HG03064 (cell line): ENCODE results near the gene BEST4.
"Not testable (repeated sequence)": the region's sequence is repeated elsewhere in the genome, so short reads cannot be mapped to it uniquely, and the experiment has no call there.

Experiments used
- ATAC-seq: cut with Tn5 transposase; IDR thresholded peaks from one replicate; pipeline ENCODE4 v1.9.1; 2021; ENCODE audit warnings: low read depth; ENCODE audit not compliant: unreplicated experiment

Gene BEST4

DNA sequence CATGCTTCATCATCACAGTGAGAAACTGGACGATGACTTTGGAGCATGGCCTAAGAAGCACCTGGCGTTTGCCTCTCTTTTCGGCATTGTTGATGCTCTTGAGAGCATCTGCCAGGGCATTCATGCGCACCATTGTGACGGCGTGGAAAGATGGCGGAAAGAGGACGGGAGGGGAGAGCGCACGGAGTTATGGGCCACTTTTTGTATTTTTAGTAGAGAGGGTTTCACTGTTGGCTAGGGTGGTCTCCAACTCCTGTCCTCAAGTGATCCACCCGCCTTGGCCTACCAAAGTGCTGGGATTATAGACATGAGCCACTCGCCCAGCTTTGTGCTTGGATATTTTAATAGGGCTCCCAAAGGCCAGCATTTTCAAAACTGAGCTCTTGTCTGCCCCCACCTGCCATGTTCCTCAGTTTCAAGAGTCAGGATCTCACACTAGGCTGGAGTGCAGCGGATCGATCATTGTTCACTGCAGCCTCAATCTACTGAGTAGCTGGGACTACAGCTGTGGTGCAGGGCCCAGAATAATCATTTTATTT lies 7.3 kb downstream of the BEST4 start:
- ATAC-seq: no peak

GRCh38 chr1:44778705-44779576 lies 9.0 kb downstream of the BEST4 start:
- no peak for ATAC-seq

GRCh38 chr1:44777969-44778635 lies 9.9 kb downstream of the BEST4 start:
- ATAC-seq: no peak

- no peak for ATAC-seq
Observed at GRCh38 chr1:44777547-44777946, 10.4 kb downstream of the BEST4 start.

DNA sequence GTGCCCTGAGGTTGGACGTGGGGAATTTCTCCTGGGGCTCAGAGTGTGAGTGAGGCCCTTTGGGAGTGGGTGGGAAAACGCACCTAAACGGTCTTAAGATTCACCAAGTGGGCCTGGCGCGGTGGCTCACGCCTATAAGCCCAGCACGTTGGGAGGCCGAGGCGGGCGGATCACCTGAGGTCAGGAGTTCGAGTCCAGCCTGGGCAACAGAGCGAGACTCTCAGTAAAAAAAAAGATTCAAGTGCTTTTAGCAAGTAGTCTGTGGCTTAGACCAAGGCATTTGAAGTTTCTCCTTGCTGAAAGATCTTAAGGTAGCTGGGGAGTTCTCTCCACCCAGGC lies 11.3 kb downstream of the BEST4 start:
- ATAC-seq: no peak

DNA sequence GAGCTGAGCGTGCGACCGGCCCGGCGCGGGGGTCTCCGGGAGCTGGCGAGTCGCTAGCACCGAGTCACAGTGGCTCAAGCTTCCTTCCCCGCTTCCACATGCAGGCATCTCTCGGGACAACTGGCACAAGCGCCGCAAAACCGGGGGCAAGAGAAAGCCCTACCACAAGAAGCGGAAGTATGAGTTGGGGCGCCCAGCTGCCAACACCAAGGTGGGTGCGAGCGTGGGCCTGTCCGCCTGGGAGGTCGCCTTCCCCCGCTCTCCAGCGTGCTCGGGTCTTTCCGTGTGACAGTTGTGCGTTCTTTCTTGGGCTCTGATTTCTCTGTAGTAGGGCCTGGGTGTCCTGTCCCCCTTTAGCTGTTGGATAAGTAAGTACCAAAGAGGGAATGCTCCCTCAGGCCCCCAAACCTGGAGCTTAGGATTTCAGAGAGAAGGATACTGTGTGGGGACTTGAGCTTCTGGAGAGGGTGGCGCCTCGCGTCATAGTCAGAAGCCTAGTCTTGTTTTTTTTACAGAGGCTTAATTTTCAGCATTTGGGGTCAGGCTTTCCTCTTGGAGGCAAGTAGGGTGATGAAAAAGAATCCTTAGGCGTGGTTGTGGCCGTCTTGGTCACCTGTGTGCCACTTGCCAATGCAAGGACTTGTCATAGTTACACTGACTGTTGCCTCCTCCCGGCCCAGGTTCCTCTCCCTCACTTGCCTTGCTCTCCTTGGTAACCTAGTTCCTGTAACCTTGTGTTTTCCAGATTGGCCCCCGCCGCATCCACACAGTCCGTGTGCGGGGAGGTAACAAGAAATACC lies 11.8 kb downstream of the BEST4 start:
- ATAC-seq: peak; percentile 25

- ATAC-seq: peak; percentile 68
Observed at GRCh38 chr1:44775078-44775929, 12.7 kb downstream of the BEST4 start, which contains the start of gene RPS8. Gene RPS8, plus strand, starts transcription at chr1:44775540. Its CDS starts 57 bp downstream, at chr1:44775597.

DNA sequence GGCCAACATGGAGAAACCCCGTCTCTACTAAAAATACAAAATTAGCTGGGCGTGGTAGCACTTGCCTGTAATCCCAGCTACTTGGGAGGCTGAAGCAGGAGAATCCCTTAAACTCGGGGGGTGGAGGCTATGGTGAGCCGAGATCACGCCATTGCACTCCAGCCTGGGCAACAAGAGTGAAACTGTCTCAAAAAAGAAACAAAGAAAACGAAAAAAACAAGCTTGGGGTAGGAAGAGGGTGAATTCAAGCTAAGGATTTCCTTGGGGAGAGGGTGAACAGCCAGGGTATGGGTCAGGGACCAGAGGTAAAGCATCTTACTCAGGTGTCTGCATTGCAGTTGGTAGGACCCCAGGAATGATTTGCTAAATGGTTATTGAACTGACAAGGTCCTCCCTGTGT lies 21.5 kb downstream of the BEST4 start:
- ATAC-seq: not testable (repeated sequence)

DNA sequence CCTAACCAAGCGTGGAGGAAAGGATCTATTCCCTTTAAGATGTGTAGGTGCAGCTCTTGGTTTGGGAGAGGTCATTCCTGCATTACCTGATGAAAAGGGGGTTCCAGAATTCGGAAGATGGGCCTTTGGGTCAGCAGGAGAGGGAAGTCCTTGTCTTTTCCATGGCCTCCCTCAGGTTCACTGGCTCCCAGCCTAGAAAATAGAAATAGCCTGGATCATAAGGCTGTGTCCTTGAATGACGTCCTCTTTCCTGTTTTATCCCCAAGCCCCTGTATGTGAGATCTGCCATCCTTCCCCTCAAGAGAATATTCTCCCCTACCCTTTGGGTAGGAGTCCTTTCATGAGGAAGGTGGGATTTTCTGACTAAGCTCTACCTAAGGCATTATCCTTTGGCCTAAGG lies 27.1 kb downstream of the BEST4 start:
- ATAC-seq: no peak

DNA sequence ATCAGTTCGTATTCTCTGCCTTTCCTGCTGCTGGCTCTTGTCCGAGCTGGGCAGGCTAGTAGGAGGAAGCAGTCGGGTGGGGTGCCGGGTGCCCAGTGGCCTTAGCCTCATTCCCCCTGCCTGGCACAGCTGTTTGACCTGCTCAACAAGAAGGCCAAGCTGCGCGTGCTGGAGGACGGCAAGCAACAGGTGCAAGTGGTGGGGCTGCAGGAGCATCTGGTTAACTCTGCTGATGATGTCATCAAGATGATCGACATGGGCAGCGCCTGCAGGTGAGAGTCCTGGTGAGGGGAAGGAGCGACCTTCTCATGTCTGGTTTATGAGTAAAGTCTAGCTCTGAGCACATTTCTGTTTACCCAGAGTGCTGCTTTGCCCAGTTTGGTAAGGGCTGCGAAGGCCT lies 28.9 kb downstream of the BEST4 start:
- ATAC-seq: no peak

GRCh38 chr1:44757420-44757819 lies 30.6 kb downstream of the BEST4 start:
- no peak for ATAC-seq

- no peak for ATAC-seq
Observed at GRCh38 chr1:44747878-44748277, 40.1 kb downstream of the BEST4 start.

DNA sequence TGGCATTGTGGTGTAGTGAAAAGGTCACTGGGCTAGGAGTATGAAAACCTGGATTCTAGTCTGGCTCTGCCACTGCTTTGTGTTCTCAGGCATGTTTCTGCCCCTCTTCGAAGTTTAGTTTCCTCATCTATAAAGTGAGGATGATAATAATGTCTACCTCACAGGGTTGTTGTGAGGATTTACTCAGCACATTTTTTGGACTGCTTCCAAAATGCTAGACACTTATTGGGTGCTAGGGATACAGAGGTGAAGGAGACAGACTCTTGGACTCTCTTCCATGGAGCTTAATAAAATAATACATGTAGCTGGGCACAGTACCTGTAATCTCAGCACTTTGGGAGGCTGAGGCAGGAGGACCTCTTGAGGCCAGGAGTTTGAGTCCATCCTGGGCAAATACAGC lies 44.8 kb downstream of the BEST4 start:
- ATAC-seq: no peak

DNA sequence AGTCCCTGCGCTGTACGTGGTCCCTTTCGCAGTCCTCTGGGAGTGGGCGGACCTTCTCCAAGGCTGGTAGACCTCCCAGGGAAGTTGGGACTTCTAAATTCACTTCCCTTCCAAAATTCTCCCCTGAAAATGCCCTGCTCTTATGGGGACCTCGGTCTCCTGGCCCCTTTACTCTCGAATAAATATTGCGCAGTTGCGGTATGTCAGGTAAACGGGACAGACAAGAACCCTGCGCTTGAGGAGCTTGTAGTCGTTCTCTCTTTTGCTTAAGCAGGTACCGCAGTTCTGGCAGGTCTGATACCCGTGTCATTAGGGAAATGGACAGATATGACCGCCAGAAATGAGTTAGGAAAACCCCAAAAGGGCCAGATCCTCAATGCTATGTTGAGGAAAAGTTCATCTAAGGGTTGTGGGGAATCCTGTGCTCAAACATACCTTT lies 47.8 kb downstream of the BEST4 start:
- ATAC-seq: no peak

DNA sequence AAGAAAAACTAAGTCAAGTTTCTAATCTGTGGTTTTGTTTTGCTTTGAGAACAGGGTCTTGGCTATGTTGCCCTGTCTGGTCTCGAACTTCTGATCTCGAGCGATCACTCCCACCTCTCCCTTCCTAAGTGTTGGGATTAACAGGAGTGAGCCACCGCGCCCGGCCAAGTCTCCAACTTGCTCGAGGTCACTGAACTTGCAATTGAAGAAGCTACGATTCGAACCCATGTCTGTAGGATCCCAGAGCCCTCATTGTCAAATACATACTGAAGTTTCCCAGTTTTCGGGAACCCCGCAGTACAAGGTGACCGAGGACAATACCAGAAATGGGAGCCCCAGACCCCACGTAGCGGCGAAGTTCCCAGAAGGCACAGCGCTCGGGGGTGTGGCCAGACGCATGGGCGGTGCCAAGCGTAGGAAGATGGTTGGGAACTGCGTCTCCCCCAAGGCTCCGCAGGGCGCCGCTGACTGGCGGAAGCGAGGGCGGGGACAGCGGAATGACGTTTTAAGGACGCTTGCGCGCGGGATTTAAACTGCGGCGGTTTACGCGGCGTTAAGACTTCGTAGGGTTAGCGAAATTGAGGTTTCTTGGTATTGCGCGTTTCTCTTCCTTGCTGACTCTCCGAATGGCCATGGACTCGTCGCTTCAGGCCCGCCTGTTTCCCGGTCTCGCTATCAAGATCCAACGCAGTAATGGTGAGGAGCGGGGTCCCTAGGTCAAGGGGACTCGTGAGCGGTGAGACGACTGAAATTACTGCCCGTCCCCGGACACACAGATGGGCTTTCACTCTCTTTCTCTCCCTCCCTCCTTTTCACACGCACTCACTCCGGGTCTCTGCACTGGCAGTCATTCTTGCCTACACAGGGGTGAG lies 48.4 kb downstream of the BEST4 start, which contains the start of gene KIF2C:
Gene KIF2C, plus strand, starts transcription at position 531 of the 872 bp plus-strand sequence. Its CDS starts 96 bp downstream, at position 627.
- peak; percentile 92 for ATAC-seq

DNA sequence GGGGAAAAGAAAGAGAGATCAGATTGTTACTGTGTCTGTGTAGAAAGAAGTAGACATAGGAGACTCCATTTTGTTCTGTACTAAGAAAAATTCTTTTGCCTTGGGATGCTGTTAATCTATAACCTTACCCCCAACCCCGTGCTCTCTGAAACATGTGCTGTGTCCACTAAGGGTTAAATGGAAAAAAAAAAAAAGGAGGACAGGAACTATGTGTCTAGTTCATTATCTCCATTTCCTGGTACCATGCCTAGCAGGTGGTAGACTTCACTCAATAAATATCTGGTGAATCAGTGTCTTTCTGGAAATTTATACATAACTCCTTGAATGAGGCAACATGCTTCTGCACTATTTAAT lies 49.0 kb downstream of the BEST4 start:
- not testable (repeated sequence) for ATAC-seq

DNA sequence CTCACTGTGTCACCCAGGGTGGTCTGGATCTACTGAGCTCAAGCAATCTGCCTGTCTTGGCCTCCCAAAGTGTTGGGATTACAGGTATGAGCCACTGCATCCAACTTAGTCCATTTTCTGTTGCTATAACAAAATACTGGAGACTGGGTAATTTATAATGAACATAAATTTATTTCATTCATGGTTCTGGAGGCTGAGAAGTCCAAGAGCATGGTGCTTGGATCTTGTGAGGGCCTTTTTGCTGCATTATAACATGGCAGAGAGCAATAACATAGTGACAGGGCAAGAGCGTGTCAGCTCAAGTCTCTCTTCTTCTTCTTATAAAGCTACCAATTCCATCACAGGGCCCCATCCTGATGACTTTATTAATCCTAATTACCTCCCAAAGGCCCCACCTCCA lies 52.0 kb downstream of the BEST4 start:
- ATAC-seq: no peak

DNA sequence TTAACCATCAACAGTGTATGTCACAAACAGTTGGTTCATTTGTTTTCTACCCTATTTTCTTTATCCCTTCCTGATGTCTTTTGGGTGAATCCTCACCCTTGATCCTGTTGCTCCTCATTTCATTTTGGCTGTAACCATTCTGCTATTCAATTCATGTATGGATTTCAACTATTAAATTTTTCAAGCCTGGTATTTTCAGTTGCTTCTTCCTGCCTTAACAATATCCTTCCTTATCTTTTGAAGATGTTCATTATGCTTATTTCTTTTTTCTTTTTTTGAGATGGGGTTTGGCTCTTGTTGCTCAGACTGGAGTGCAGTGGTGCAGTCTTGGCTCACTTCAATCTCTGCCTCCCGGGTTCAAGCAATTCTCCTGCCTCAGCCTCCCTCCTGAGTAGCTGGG lies 54.2 kb downstream of the BEST4 start:
- no peak for ATAC-seq
